ENCODE data around the gene LTBP2. TPM values are rescaled to one million over a fixed set of nuclear protein-coding genes. Genes with fewer than 3 reads are reported as not detected.

LTBP2 gene
- total and polyA plus RNA-seq, 7 donors: 2.4 to 51.4 (median 11.8) TPM

DNA sequence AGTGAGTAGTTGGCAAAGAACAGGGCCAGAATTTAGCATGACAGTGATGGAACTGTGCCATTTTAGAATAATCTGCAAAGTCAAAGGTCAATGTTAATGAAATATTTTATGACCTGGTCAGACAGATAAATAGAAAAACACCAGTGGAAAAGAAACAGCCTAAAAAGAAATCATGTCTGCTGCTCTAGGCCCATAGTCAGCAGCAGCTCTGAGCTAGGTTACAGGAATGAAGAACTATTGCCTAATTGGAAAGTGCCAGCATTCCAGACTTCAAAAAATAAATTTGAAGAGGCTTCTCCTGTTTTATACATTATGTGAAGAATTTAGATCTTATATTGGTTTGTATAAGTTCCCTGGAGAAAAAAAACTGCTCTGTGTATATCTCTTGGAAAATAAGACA is 128.7 kb downstream of the LTBP2 start:
- Histone ChIP-seq H3K4me1 (no peaks in the 10 kb centered on the region), H3K4me3 (no peak overlapping the region), H3K27me3 (ENCODE audit: insufficient read depth in 3 of 3, low read length in 2 of 3) (no peaks in the 10 kb centered on the region), H3K27ac (no peak overlapping the region), H3K9me3 (no peaks in the 10 kb centered on the region), H3K36me3 (ENCODE audit: insufficient read depth in 1 of 2, low read depth in 1 of 2) (peaks cover 10 to 75% of the 10 kb centered on the region in 2 donors)
- no peak for ATAC-seq
- intact Hi-C loops (cut with DNase I): no loop called here
- DNase-seq: no peak
- TF ChIP-seq CTCF (IDR thresholded peaks at IDR 0.05): no peak

DNA sequence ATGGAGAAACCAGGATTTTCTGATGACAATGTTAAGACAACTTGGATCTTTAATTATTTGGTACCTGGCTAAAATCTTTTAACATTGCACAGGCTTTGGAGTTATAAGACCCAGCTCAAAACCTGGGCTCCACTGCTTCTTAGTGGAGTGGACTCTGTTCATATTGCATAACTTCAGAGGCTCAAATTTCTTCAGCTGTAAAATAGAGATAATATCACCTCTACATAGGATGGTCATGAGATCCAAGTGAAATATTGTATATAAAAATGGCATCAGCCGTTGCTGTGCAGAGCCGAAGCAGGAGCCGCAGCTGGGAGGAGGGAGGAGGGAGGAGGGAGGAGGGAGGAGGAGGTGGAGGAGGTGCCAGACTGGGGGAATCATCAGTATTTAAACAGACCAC is 129.5 kb downstream of the LTBP2 start:
- Histone ChIP-seq H3K4me1 (no peaks in the 10 kb centered on the region), H3K4me3 (no peak overlapping the region), H3K9me3 (no peaks in the 10 kb centered on the region), H3K27ac (no peak overlapping the region), H3K27me3 (ENCODE audit: insufficient read depth in 3 of 3, low read length in 2 of 3) (no peaks in the 10 kb centered on the region), H3K36me3 (ENCODE audit: insufficient read depth in 1 of 2, low read depth in 1 of 2) (peaks cover 10 to 82% of the 10 kb centered on the region in 2 donors)
- no peak for TF ChIP-seq CTCF (IDR thresholded peaks at IDR 0.05)
- intact Hi-C loops (cut with DNase I): no loop called here
- ATAC-seq: no peak
- 70 to 79% (median 71%) methylated on average over 3 of the region's 3 CpGs for WGBS, 3 donors
- DNase-seq: no peak

DNA sequence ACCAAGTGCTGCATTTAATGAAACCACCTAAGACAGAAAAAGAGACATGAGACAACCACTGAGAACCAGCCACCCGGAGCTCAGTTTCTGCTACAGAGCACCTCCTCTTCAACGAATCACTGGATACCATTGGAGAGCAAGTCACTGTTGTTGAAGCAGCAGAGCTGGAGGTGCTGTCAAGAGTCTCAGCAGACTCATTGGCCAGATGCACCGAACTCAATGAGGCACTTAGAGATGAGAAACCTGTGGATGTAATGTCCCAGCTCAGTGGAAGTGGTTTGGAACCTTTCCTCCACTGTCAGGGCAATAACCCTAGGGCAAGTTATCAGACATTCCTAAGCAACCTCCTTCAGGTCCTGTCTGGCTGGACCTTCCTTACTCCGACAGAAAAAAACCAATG is 132.0 kb downstream of the LTBP2 start:
- Histone ChIP-seq H3K4me1 (peaks cover 15% of the 10 kb centered on the region), H3K36me3 (ENCODE audit: insufficient read depth in 1 of 2, low read depth in 1 of 2) (peaks cover 10 to 73% of the 10 kb centered on the region in 2 donors), H3K27ac (no peak overlapping the region), H3K27me3 (ENCODE audit: insufficient read depth in 3 of 3, low read length in 2 of 3) (no peaks in the 10 kb centered on the region), H3K9me3 (no peaks in the 10 kb centered on the region), H3K4me3 (no peak overlapping the region)
- intact Hi-C loops (cut with DNase I): no loop called here
- no peak for TF ChIP-seq CTCF (IDR thresholded peaks at IDR 0.05)
- ATAC-seq: no peak
- DNase-seq: no peak
- WGBS, 3 donors: 80 to 90% (median 85%) methylated on average over 4 of the region's 4 CpGs

- Histone ChIP-seq H3K4me1 (peaks cover 24% of the 10 kb centered on the region), H3K27me3 (ENCODE audit: insufficient read depth in 3 of 3, low read length in 2 of 3) (no peaks in the 10 kb centered on the region), H3K9me3 (no peaks in the 10 kb centered on the region), H3K4me3 (no peak overlapping the region), H3K36me3 (ENCODE audit: insufficient read depth in 1 of 2, low read depth in 1 of 2) (peaks cover 10 to 64% of the 10 kb centered on the region in 2 donors), H3K27ac (no peak overlapping the region)
- intact Hi-C loops (cut with DNase I): loop anchor here in 1 of 2 donors (2.0 kb wide), 1 partner anchor 116 kb away; no protein-coding TSS in a partner anchor
- peak; percentile 72 for TF ChIP-seq CTCF (IDR thresholded peaks at IDR 0.05)
- WGBS, 3 donors: 96 to 100% (median 99%) methylated on average over 2 of the region's 2 CpGs
- no peak for ATAC-seq
- no peak for DNase-seq
Observed at GRCh38 chr14:74478996-74479635, 132.9 kb downstream of the LTBP2 start.

DNA sequence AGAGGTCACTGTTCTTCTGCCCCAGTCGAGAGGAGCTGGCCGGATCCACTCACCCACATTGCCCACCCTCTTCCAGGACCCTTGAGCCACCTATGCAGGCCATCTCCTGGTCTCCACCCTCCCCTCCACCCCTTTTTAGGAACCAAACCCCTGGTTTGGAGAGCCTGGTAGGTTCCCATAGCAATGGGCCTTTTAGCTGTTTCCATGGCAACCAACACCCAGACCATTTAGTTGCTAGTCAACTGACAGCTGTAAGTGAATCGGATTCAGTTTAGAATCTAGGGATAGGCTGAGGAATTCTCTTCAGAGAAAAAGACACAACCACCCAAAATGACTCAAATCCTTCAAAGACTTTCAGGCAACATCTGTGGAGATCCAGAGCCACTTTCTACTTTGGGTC is 135.4 kb downstream of the LTBP2 start:
- intact Hi-C loops (cut with DNase I): no loop called here
- H3K9me3 ChIP-seq: no peaks in the 10 kb centered on the region
- 47 to 65% (median 55%) methylated on average over 3 of the region's 3 CpGs for WGBS, 3 donors
- H3K27ac ChIP-seq: no peak overlapping the region
- DNase-seq (no peak), ATAC-seq (no peak)
- peaks cover 6 to 41% of the 10 kb centered on the region in 2 donors for H3K36me3 ChIP-seq (ENCODE audit: insufficient read depth in 1 of 2, low read depth in 1 of 2)
- no peak overlapping the region for H3K4me3 ChIP-seq
- H3K27me3 ChIP-seq (ENCODE audit: insufficient read depth in 3 of 3, low read length in 2 of 3): no peaks in the 10 kb centered on the region
- peaks cover 26% of the 10 kb centered on the region for H3K4me1 ChIP-seq
- no peak for TF ChIP-seq CTCF (IDR thresholded peaks at IDR 0.05)
